Natural killer cell (primary cell): ENCODE results near the gene CEP83. TPM values are rescaled to one million over a fixed set of nuclear protein-coding genes. Genes with fewer than 3 reads are reported as not detected.
A peak's percentile ranks its signal among the peaks of the same experiment; 100 is the strongest.

ENCODE experiments used
- ATAC-seq, 3 donors: fragments of 150-1000 bp in 2 of 3; fragments of 200-7000 bp in 1 of 3; cut with Tn5 transposase; 1 replicate in 1 of 3; 2 replicates in 2 of 3; pipeline ENCODE4 v1.10.0; 2021; ENCODE audit warnings: mild to moderate bottlenecking in 2 of 3, moderate library complexity in 2 of 3
- DNase-seq, 2 donors: peaks; one replicate each; pipeline versions ENCODE4 v3.0.0 to v3.0.0-alpha.2; 2013 to 2021; ENCODE audit warnings: mixed read lengths in 1 of 2
- H3K27ac ChIP-seq: one replicate; pipeline ENCODE4 v1.5.1; 2013; ENCODE audit warnings: mild to moderate bottlenecking, low read length
- H3K27me3 ChIP-seq: one replicate; pipeline ENCODE4 v1.6.1; 2013; ENCODE audit warnings: low read length; ENCODE audit not compliant: control insufficient read depth, insufficient read depth
- H3K36me3 ChIP-seq: one replicate; pipeline ENCODE4 v1.6.1; 2013; ENCODE audit warnings: low read length; ENCODE audit not compliant: control insufficient read depth, insufficient read depth
- H3K4me1 ChIP-seq: one replicate; pipeline ENCODE4 v1.6.1; 2013; ENCODE audit warnings: low read length; ENCODE audit not compliant: control insufficient read depth, insufficient read depth
- H3K4me3 ChIP-seq: one replicate; pipeline ENCODE4 v1.5.1; 2013; ENCODE audit warnings: low read length
- H3K9me3 ChIP-seq: one replicate; pipeline ENCODE4 v1.6.1; 2013; ENCODE audit warnings: low read length; ENCODE audit not compliant: control insufficient read depth, insufficient read depth
- H3K27ac Mint-ChIP-seq, 2 donors: one replicate each; pipeline ENCODE4 v1.8.0; 2022; ENCODE audit warnings: mild to moderate bottlenecking in 2 of 2, mixed read lengths in 2 of 2, moderate library complexity in 1 of 2
- H3K27me3 Mint-ChIP-seq, 2 donors: one replicate each; pipeline ENCODE4 v1.8.0; 2022; ENCODE audit warnings: low read depth in 2 of 2, mixed read lengths in 2 of 2
- H3K36me3 Mint-ChIP-seq: one replicate; pipeline ENCODE4 v1.8.0; 2022; ENCODE audit warnings: mixed read lengths
- H3K4me1 Mint-ChIP-seq, 2 donors: one replicate each; pipeline ENCODE4 v1.8.0; 2022; ENCODE audit warnings: mixed read lengths in 2 of 2
- H3K4me3 Mint-ChIP-seq: one replicate; pipeline ENCODE4 v1.8.0; 2022; ENCODE audit warnings: mild to moderate bottlenecking, moderate library complexity, mixed read lengths
- H3K9me3 Mint-ChIP-seq, 2 donors: one replicate each; pipeline ENCODE4 v1.8.0; 2022; ENCODE audit warnings: mixed read lengths in 2 of 2
- CTCF ChIP-seq: fragments of 200-600 bp; IDR thresholded peaks from one replicate; pipeline ENCODE4 v1.8.0; 2022; ENCODE audit warnings: antibody characterized with exemption
- WGBS: methylation state at CpG from one replicate; pipeline ENCODE4 v1.1.7; 2013; ENCODE audit warnings: missing lambda C conversion rate; ENCODE audit not compliant: insufficient coverage; 5-methylcytosine and 5-hydroxymethylcytosine counted together
- intact Hi-C: fragments of 100-400 bp; cut with micrococcal nuclease; formaldehyde crosslinking; loops from one replicate; pipeline ENCODE4 v1.14.2; 2022
- total RNA-seq, 4 donors: library from RNA; stranded (reverse); fragments of 120-200 nt in 1 of 4; gene quantifications; one replicate each; pipeline versions ENCODE4 v1.2.3 to v1.2.4, GENCODE V29; 2013 to 2022

Gene CEP83
- total RNA-seq, 3 donors from 2014 or later (not counting 1 experiment from before 2014, with no cell fraction given): 13.3 to 19.3 (median 15.2) TPM

GRCh38 chr12:94372461-94372860, 87.2 kb downstream of the CEP83 start:
- Mint-ChIP-seq H3K4me1 (no peaks in the 10 kb centered on the region), H3K4me3 (no peak overlapping the region), H3K36me3 (no peaks in the 10 kb centered on the region), H3K9me3 (no peaks in the 10 kb centered on the region), H3K27me3 (no peaks in the 10 kb centered on the region), H3K27ac (no peak overlapping the region)
- 30% methylated on average over 2 of the region's 2 CpGs for WGBS
- DNase-seq: no peak
- intact Hi-C loops: no loop called here
- no peaks in the 10 kb centered on the region for H3K27me3 ChIP-seq
- peaks cover 6% of the 10 kb centered on the region for H3K36me3 ChIP-seq
- no peak for TF ChIP-seq CTCF
- H3K9me3 ChIP-seq: no peaks in the 10 kb centered on the region
- H3K27ac ChIP-seq: no peak overlapping the region
- ATAC-seq: no peak
- no peak overlapping the region for H3K4me3 ChIP-seq
- no peaks in the 10 kb centered on the region for H3K4me1 ChIP-seq

- Histone ChIP-seq H3K36me3 (no peaks in the 10 kb centered on the region), H3K27ac (no peak overlapping the region), H3K27me3 (no peaks in the 10 kb centered on the region), H3K9me3 (no peaks in the 10 kb centered on the region), H3K4me1 (no peaks in the 10 kb centered on the region), H3K4me3 (no peak overlapping the region)
- no peak for TF ChIP-seq CTCF
- intact Hi-C loops: no loop called here
- 100% methylated on average over 2 of the region's 2 CpGs for WGBS
- ATAC-seq: no peak
- no peak for DNase-seq
- Mint-ChIP-seq H3K27ac (no peak overlapping the region), H3K4me3 (no peak overlapping the region), H3K4me1 (no peaks in the 10 kb centered on the region), H3K36me3 (peaks cover 43% of the 10 kb centered on the region), H3K27me3 (no peaks in the 10 kb centered on the region), H3K9me3 (peaks cover 2 to 18% of the 10 kb centered on the region in 2 donors)
Measured at GRCh38 chr12:94362653-94363052, 97.0 kb downstream of the CEP83 start.

- Mint-ChIP-seq H3K4me3 (no peak overlapping the region), H3K27me3 (no peaks in the 10 kb centered on the region), H3K27ac (no peak overlapping the region), H3K36me3 (peaks cover 36% of the 10 kb centered on the region), H3K9me3 (peaks cover 2 to 18% of the 10 kb centered on the region in 2 donors), H3K4me1 (no peaks in the 10 kb centered on the region)
- TF ChIP-seq CTCF: no peak
- WGBS: 84% methylated on average over 3 of the region's 5 CpGs
- intact Hi-C loops: no loop called here
- ATAC-seq: no peak
- H3K36me3 ChIP-seq: no peaks in the 10 kb centered on the region
- no peak overlapping the region for H3K4me3 ChIP-seq
- H3K27me3 ChIP-seq: no peaks in the 10 kb centered on the region
- DNase-seq: no peak
- H3K27ac ChIP-seq: no peak overlapping the region
- H3K9me3 ChIP-seq: no peaks in the 10 kb centered on the region
- no peaks in the 10 kb centered on the region for H3K4me1 ChIP-seq
Measured at GRCh38 chr12:94359761-94360160, 99.9 kb downstream of the CEP83 start.

GRCh38 chr12:94353130-94353529, 106.5 kb downstream of the CEP83 start:
- H3K4me3 ChIP-seq: no peak overlapping the region
- Mint-ChIP-seq H3K27ac (peak overlapping the region; percentile 61 to 79), H3K36me3 (peaks cover 41% of the 10 kb centered on the region), H3K27me3 (no peaks in the 10 kb centered on the region), H3K9me3 (peaks cover 10 to 23% of the 10 kb centered on the region in 2 donors), H3K4me1 (peaks cover 13 to 15% of the 10 kb centered on the region in 2 donors), H3K4me3 (peak overlapping the region; percentile 0)
- no peaks in the 10 kb centered on the region for H3K4me1 ChIP-seq
- peak in 2 of 3 donors; percentile 7 to 15 for ATAC-seq
- no peaks in the 10 kb centered on the region for H3K27me3 ChIP-seq
- peaks cover 21% of the 10 kb centered on the region for H3K9me3 ChIP-seq
- no peaks in the 10 kb centered on the region for H3K36me3 ChIP-seq
- 100% methylated on average over 1 of the region's 1 CpG for WGBS
- no peak for TF ChIP-seq CTCF
- DNase-seq: no peak
- no peak overlapping the region for H3K27ac ChIP-seq
- intact Hi-C loops: no loop called here
